ENCODE data around the gene ERCC6L2. TPM values are rescaled to one million over a fixed set of nuclear protein-coding genes. Genes with fewer than 3 reads are reported as not detected.
A peak's percentile ranks its signal among the peaks of the same experiment; 100 is the strongest.

ERCC6L2 gene
- total and polyA plus RNA-seq, 10 of the 15 experiments (the other 5 are each of a cell fraction or from before 2014, with no cell fraction given): 8.1 to 45.0 (median 22.6) TPM

DNA sequence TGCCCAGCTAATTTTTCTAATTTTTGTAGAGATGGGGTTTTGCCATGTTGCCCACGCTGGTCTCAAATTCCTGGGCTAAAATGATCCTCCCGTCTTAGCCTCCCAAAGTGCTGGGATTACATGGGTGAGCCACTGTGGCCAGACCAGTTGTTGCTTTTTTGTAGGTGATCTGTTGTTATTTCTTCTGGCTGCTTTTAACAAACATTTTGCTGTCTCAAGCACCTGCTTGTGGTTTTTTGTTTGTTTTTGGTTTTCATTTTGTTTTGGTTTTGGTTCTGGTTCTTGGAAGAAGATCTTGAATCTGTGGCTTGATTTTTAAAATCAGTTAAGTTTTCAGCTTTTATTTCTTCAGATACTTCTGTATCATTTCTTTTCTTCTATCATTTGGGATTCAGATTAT is 21.1 kb downstream of the ERCC6L2 start:
- ChIA-PET CTCF (interaction anchor here (0.7 to 1.0 kb wide), 2 partner anchors 8 to 10 kb away, joined by 3 read pairs; no protein-coding TSS in a partner anchor), POLR2A (no interaction called here), SMC1A (ENCODE audit: uncharacterized antibody, unreplicated experiment) (no interaction called here), RAD21 (ENCODE audit: unreplicated experiment) (interaction anchor here (1.5 kb wide), 1 partner anchor 17 kb away, joined by 6 read pairs; no protein-coding TSS in a partner anchor)
- peaks cover 6% of the 10 kb centered on the region; the same call in 2 of the 3 replicates for H3K9me3 ChIP-seq (replicated peaks; ENCODE audit: control insufficient read depth, insufficient read depth, low read length)
- TF ChIP-seq RUNX3 (IDR thresholded peaks at IDR 0.05; ENCODE audit: low read length): peak; percentile 61
- TF ChIP-seq ZNF622 (IDR thresholded peaks at IDR 0.05): no peak
- peaks cover 4% of the 10 kb centered on the region for H3K4me1 ChIP-seq (ENCODE audit: control insufficient read depth, insufficient read depth, low read length)
- peak overlapping the region; percentile 6 for H3K27ac ChIP-seq (ENCODE audit: control insufficient read depth, insufficient read depth)
- no peak overlapping the region for H3K4me3 ChIP-seq
- H2AFZ ChIP-seq (ENCODE audit: control insufficient read depth, low read depth, low read length): no peak overlapping the region
- intact Hi-C loops (cut with micrococcal nuclease; ENCODE audit: unreplicated experiment) (no loop called here), in situ Hi-C loops (cut with MboI) (no loop called here)
- peaks cover 1% of the 10 kb centered on the region for H3K79me2 ChIP-seq (ENCODE audit: control insufficient read depth, insufficient read depth, low read length)
- no peaks in the 10 kb centered on the region for H3K36me3 ChIP-seq (ENCODE audit: control insufficient read depth in 2 of 2, insufficient read depth in 2 of 2, low read length in 1 of 2)
- FAIRE-seq (peak; percentile 54), ATAC-seq (no peak; the same call in 2 of the 3 replicates), DNase-seq (ENCODE audit: low read depth, low spot score) (no peak)
- H3K9ac ChIP-seq (ENCODE audit: control insufficient read depth, insufficient read depth, low read length): no peak overlapping the region
- 0% methylated on average over 2 of the region's 2 CpGs for WGBS (ENCODE audit: insufficient coverage, insufficient replicate concordance, low lambda C conversion rate, missing lambda C conversion rate)
- no TSS peak for BruUV-seq (replicated peaks)
- no peaks in the 10 kb centered on the region for H4K20me1 ChIP-seq (ENCODE audit: control insufficient read depth, insufficient read depth)
- H3K27me3 ChIP-seq (replicated peaks in 1 of 2; ENCODE audit: control insufficient read depth in 2 of 2, insufficient read depth in 2 of 2, low read length in 1 of 2): no peaks in the 10 kb centered on the region
- H3K4me2 ChIP-seq (ENCODE audit: control insufficient read depth, insufficient read depth): peak overlapping the region; percentile 35; the same call in 1 of the 2 replicates

GRCh38 chr9:95901506-95901905 is 26.0 kb downstream of the ERCC6L2 start:
- DNase-seq (ENCODE audit: low read depth, low spot score): no peak
- ChIA-PET RAD21 (ENCODE audit: unreplicated experiment) (no interaction called here), POLR2A (no interaction called here), SMC1A (ENCODE audit: uncharacterized antibody, unreplicated experiment) (interaction anchor here (1.2 to 1.4 kb wide), 2 partner anchors 24 to 52 kb away, joined by 3 to 5 read pairs; no protein-coding TSS in a partner anchor), CTCF (interaction anchor here (1.4 kb wide), 1 partner anchor 175 kb away, joined by 3 read pairs; no protein-coding TSS in a partner anchor)
- no TSS peak for BruUV-seq (replicated peaks)
- no peak overlapping the region for H2AFZ ChIP-seq (ENCODE audit: control insufficient read depth, low read depth, low read length)
- no peak overlapping the region for H3K27ac ChIP-seq (ENCODE audit: control insufficient read depth, insufficient read depth)
- no peak for FAIRE-seq
- TF ChIP-seq IKZF1 (conservative IDR thresholded peaks at IDR 0.05) (no peak), IRF4 (IDR thresholded peaks at IDR 0.05; ENCODE audit: low read depth, low read length) (no peak), CEBPB (IDR thresholded peaks at IDR 0.05; ENCODE audit: borderline replicate concordance in 1 of 2, low read depth in 2 of 2, low read length in 2 of 2) (no peak), ZNF622 (IDR thresholded peaks at IDR 0.05) (no peak), NFYA (IDR thresholded peaks at IDR 0.05; ENCODE audit: borderline replicate concordance, low read depth, low read length) (no peak), ZBTB40 (IDR thresholded peaks at IDR 0.05; ENCODE audit: borderline replicate concordance) (no peak), JUNB (IDR thresholded peaks at IDR 0.05) (no peak), HSF1 (IDR thresholded peaks at IDR 0.05; ENCODE audit: low read depth, low read length) (no peak), RAD21 (IDR thresholded peaks at IDR 0.05; ENCODE audit: insufficient read depth, low read depth, low read length) (no peak), NFYB (IDR thresholded peaks at IDR 0.05; ENCODE audit: insufficient read depth, low read depth, low read length) (no peak)
- no peak overlapping the region for H3K9ac ChIP-seq (ENCODE audit: control insufficient read depth, insufficient read depth, low read length)
- H3K36me3 ChIP-seq (ENCODE audit: control insufficient read depth in 2 of 2, insufficient read depth in 2 of 2, low read length in 1 of 2): no peaks in the 10 kb centered on the region; a peak in 1 of 4 replicates
- no peaks in the 10 kb centered on the region; the same call in 2 of the 3 replicates for H3K9me3 ChIP-seq (replicated peaks; ENCODE audit: control insufficient read depth, insufficient read depth, low read length)
- peaks cover 2% of the 10 kb centered on the region for H3K4me1 ChIP-seq (ENCODE audit: control insufficient read depth, insufficient read depth, low read length)
- intact Hi-C loops (cut with micrococcal nuclease; ENCODE audit: unreplicated experiment): no loop called here
- no peak overlapping the region for H3K4me2 ChIP-seq (ENCODE audit: control insufficient read depth, insufficient read depth)
- no peaks in the 10 kb centered on the region for H3K27me3 ChIP-seq (replicated peaks in 1 of 2; ENCODE audit: control insufficient read depth in 2 of 2, insufficient read depth in 2 of 2, low read length in 1 of 2)
- in situ Hi-C loops (cut with MboI): no loop called here
- no peaks in the 10 kb centered on the region; the same call in 1 of the 2 replicates for H4K20me1 ChIP-seq (ENCODE audit: control insufficient read depth, insufficient read depth)
- WGBS (ENCODE audit: insufficient coverage, insufficient replicate concordance, low lambda C conversion rate, missing lambda C conversion rate): 79% methylated on average over 3 of the region's 3 CpGs
- H3K79me2 ChIP-seq (ENCODE audit: control insufficient read depth, insufficient read depth, low read length): no peaks in the 10 kb centered on the region; the same call in 1 of the 2 replicates
- ATAC-seq: no peak
- no peak overlapping the region for H3K4me3 ChIP-seq

All from GM12878 (cell line).